ENCODE measurements around the gene RUNX1.

RUNX1 gene

DNA sequence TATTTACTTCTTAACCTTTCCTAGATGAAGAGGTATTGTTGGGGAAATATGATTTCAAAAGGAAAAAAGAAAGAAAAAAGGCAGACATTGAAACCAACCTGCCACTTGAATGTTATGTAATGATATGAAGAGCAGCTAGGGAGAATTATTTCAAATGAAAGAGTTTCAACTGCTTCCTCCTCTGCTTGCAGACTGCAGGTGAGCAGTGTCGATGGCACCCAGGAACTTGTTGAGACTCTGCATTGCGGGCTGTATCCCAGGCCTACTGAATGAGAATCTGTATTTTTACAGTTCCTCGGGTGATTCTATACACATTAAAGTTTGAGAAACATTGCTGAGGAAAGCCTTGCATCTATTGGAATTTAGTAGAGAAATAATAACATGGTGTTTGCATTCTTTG lies 3.7 kb upstream of the RUNX1 start (continued):
- TF ChIP-seq, protein P1, sequence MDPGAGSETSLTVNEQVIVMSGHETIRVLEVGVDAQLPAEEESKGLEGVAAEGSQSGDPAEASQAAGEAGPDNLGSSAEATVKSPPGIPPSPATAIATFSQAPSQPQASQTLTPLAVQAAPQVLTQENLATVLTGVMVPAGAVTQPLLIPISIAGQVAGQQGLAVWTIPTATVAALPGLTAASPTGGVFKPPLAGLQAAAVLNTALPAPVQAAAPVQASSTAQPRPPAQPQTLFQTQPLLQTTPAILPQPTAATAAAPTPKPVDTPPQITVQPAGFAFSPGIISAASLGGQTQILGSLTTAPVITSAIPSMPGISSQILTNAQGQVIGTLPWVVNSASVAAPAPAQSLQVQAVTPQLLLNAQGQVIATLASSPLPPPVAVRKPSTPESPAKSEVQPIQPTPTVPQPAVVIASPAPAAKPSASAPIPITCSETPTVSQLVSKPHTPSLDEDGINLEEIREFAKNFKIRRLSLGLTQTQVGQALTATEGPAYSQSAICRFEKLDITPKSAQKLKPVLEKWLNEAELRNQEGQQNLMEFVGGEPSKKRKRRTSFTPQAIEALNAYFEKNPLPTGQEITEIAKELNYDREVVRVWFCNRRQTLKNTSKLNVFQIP (CRISPR knock-in tag; IDR thresholded peaks at IDR 0.05; ENCODE audit: borderline replicate concordance, low read depth), result no peak
- TF ChIP-seq SNAI2 (CRISPR knock-in tag; IDR thresholded peaks at IDR 0.05), result no peak

DNA sequence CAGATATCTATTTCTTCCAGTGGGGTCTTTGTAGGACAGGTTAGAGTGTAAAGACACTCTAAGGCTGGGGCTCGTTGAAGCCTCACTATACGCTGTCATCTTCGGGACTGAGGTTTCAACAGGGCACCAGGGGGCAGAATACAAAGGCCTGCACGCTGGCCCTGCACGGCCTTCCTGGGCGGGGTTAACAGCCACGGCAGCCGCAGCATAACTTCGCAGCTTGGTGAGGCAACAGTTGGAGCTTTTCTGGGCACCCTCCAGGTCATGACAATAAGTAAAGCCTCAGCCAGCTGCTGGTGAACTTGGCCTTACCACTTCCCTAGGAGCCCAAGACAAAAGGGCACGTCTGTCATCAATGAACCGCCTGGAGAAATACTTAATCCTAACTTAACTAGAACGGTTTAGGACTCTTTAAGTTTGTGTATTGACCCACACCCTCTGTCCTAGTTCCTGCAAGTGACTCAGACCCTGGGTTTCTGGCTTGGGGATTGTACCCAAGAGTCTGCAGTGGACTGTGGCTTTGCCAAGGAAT lies 2.3 kb upstream of the RUNX1 start:
- TF ChIP-seq CSDC2 (CRISPR knock-in tag; IDR thresholded peaks at IDR 0.05) (no peak), RARB (CRISPR knock-in tag; IDR thresholded peaks at IDR 0.05) (no peak), PPARA (CRISPR knock-in tag; IDR thresholded peaks at IDR 0.05; ENCODE audit: borderline replicate concordance) (no peak), GLIS3 (CRISPR knock-in tag; IDR thresholded peaks at IDR 0.05) (no peak), BACH2 (CRISPR knock-in tag; IDR thresholded peaks at IDR 0.05; ENCODE audit: borderline replicate concordance) (no peak), ZC3H10 (CRISPR knock-in tag; IDR thresholded peaks at IDR 0.05) (no peak), OSR1 (CRISPR knock-in tag; IDR thresholded peaks at IDR 0.05) (no peak), ARNTL (CRISPR knock-in tag; IDR thresholded peaks at IDR 0.05; ENCODE audit: borderline replicate concordance, low read depth) (no peak), ZFP30 (CRISPR knock-in tag; IDR thresholded peaks at IDR 0.05) (no peak), ZFP3 (CRISPR knock-in tag; IDR thresholded peaks at IDR 0.05) (no peak), ESRRG (CRISPR knock-in tag; IDR thresholded peaks at IDR 0.05) (no peak), ZNF8 (CRISPR knock-in tag; IDR thresholded peaks at IDR 0.05) (no peak), ISL1 (CRISPR knock-in tag; IDR thresholded peaks at IDR 0.05) (no peak), ZNF565 (CRISPR knock-in tag; conservative IDR thresholded peaks at IDR 0.05; ENCODE audit: low read depth) (no peak), SNAI2 (CRISPR knock-in tag; IDR thresholded peaks at IDR 0.05) (no peak)
- TF ChIP-seq, protein P2, sequence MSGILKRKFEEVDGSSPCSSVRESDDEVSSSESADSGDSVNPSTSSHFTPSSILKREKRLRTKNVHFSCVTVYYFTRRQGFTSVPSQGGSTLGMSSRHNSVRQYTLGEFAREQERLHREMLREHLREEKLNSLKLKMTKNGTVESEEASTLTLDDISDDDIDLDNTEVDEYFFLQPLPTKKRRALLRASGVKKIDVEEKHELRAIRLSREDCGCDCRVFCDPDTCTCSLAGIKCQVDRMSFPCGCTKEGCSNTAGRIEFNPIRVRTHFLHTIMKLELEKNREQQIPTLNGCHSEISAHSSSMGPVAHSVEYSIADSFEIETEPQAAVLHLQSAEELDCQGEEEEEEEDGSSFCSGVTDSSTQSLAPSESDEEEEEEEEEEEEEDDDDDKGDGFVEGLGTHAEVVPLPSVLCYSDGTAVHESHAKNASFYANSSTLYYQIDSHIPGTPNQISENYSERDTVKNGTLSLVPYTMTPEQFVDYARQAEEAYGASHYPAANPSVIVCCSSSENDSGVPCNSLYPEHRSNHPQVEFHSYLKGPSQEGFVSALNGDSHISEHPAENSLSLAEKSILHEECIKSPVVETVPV (CRISPR knock-in tag; IDR thresholded peaks at IDR 0.05), result no peak
- TF ChIP-seq, protein P3, sequence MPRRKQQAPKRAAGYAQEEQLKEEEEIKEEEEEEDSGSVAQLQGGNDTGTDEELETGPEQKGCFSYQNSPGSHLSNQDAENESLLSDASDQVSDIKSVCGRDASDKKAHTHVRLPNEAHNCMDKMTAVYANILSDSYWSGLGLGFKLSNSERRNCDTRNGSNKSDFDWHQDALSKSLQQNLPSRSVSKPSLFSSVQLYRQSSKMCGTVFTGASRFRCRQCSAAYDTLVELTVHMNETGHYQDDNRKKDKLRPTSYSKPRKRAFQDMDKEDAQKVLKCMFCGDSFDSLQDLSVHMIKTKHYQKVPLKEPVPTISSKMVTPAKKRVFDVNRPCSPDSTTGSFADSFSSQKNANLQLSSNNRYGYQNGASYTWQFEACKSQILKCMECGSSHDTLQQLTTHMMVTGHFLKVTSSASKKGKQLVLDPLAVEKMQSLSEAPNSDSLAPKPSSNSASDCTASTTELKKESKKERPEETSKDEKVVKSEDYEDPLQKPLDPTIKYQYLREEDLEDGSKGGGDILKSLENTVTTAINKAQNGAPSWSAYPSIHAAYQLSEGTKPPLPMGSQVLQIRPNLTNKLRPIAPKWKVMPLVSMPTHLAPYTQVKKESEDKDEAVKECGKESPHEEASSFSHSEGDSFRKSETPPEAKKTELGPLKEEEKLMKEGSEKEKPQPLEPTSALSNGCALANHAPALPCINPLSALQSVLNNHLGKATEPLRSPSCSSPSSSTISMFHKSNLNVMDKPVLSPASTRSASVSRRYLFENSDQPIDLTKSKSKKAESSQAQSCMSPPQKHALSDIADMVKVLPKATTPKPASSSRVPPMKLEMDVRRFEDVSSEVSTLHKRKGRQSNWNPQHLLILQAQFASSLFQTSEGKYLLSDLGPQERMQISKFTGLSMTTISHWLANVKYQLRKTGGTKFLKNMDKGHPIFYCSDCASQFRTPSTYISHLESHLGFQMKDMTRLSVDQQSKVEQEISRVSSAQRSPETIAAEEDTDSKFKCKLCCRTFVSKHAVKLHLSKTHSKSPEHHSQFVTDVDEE (CRISPR knock-in tag; IDR thresholded peaks at IDR 0.05), result no peak
- TF ChIP-seq, protein P4, sequence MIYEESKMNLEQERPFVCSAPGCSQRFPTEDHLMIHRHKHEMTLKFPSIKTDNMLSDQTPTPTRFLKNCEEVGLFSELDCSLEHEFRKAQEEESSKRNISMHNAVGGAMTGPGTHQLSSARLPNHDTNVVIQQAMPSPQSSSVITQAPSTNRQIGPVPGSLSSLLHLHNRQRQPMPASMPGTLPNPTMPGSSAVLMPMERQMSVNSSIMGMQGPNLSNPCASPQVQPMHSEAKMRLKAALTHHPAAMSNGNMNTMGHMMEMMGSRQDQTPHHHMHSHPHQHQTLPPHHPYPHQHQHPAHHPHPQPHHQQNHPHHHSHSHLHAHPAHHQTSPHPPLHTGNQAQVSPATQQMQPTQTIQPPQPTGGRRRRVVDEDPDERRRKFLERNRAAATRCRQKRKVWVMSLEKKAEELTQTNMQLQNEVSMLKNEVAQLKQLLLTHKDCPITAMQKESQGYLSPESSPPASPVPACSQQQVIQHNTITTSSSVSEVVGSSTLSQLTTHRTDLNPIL (CRISPR knock-in tag; IDR thresholded peaks at IDR 0.05; ENCODE audit: low read depth), result no peak
- TF ChIP-seq, protein P1 (CRISPR knock-in tag; IDR thresholded peaks at IDR 0.05; ENCODE audit: borderline replicate concordance, low read depth), result no peak
- no peak for ATAC-seq

DNA sequence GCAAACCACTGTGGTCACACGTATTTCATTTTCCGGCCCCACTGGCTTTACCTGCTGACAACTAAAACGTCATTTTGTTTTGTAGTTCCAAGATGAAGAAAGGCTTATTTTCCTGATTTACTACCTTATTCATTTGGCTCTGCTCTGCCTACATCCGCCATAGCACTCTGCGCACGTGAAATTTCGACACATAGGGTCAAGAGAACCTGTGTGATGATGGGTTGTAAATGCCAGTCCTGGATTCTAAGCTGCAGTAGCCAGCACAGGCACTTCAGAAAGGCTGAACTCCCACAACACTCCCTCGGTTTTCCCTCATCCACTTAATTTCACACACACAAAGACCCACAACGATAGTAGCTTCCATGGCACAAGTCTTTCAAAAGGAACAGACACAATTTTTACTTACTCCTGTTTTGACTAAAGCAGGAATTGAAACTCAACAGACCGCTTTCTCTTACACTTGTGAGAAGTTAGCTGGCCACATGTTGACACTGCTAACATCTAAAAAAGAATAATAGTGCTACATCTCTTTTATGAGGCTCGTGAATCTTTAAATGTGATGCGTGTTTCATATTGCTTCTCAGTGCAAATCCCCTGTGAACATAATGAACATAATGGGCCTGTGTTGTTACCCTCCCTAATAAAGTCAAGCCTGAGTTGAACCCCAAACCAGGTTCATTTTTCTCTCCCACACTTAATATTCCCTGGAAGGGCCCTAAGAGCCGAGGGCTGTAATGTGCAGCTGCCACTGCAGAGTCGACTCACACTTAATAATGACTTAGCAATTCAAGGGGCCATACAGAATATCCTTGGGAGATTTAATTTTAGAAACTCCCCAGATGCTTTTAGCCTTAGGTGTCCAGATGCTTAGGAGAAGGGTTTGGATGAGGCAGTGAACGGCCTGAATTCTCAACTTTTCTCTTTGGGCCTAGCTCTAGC lies 1.5 kb upstream of the RUNX1 start:
- ATAC-seq, result no peak
- TF ChIP-seq, protein P4 (CRISPR knock-in tag; IDR thresholded peaks at IDR 0.05; ENCODE audit: low read depth), result no peak
- TF ChIP-seq SNAI2 (CRISPR knock-in tag; IDR thresholded peaks at IDR 0.05), result no peak
- no peak for TF ChIP-seq BACH2 (CRISPR knock-in tag; IDR thresholded peaks at IDR 0.05; ENCODE audit: borderline replicate concordance)
- no peak for TF ChIP-seq TCF4 (CRISPR knock-in tag; IDR thresholded peaks at IDR 0.05; ENCODE audit: borderline replicate concordance)
- no peak for TF ChIP-seq CSDC2 (CRISPR knock-in tag; IDR thresholded peaks at IDR 0.05)
- TF ChIP-seq ISL1 (CRISPR knock-in tag; IDR thresholded peaks at IDR 0.05), result no peak
- no peak for TF ChIP-seq ZNF565 (CRISPR knock-in tag; conservative IDR thresholded peaks at IDR 0.05; ENCODE audit: low read depth)
- TF ChIP-seq, protein P1 (CRISPR knock-in tag; IDR thresholded peaks at IDR 0.05; ENCODE audit: borderline replicate concordance, low read depth), result no peak
- no peak for TF ChIP-seq ZC3H10 (CRISPR knock-in tag; IDR thresholded peaks at IDR 0.05)
- TF ChIP-seq ZNF70 (CRISPR knock-in tag; IDR thresholded peaks at IDR 0.05), result no peak
- TF ChIP-seq RARB (CRISPR knock-in tag; IDR thresholded peaks at IDR 0.05), result no peak
- TF ChIP-seq ESRRG (CRISPR knock-in tag; IDR thresholded peaks at IDR 0.05), result no peak

Measured in SK-N-SH treated with all-trans-retinoic acid at 6 μM for 48 hours (cell line).